K562 (cell line): ENCODE measurements around the gene ENTREP3. TPM values are rescaled to one million over a fixed set of nuclear protein-coding genes. Genes with fewer than 3 reads are reported as not detected.
"Not testable (repeated sequence)": the region's sequence is repeated elsewhere in the genome, so short reads cannot be mapped to it uniquely, and the experiment has no call there.

Experiments
- ATAC-seq: fragments of 200-7000 bp; cut with Tn5 transposase; 3 replicates; pipeline ENCODE4 v1.9.1; 2020; ENCODE audit warnings: moderate library complexity
- BruUV-seq: library from RNA; stranded (reverse); fragments of 400-500 nt; replicated peaks from 2 replicates; lab custom pipeline; 2021; lab: Mats Ljungman, UMichigan
- CTCF ChIA-PET: fragments of 300-600 bp; formaldehyde crosslinking; extraction: SDS; loops from one replicate; lab custom pipeline; 2021; ENCODE audit warnings: low intra/inter-chr PET ratio; lab: Yijun Ruan, JAX
- POLR2A ChIA-PET: fragments of 300-600, 350-650 bp; sonication (Branson Sonifier 250); formaldehyde crosslinking; extraction: SDS; loops from one replicate; lab custom pipeline; 2021; ENCODE audit warnings: antibody characterized with exemption, inconsistent platforms; lab: Yijun Ruan, JAX
- DNase-seq, 4 experiments: peaks; one replicate each; pipeline versions ENCODE4 v3.0.0 to v3.0.0-alpha.2; 2011 to 2018; ENCODE audit warnings: low spot score in 3 of 4, mixed read lengths in 3 of 4; ENCODE audit errors: extremely low read depth in 1 of 4
- FAIRE-seq: peaks from 2 replicates; lab custom pipeline; 2011; peaks lifted over from hg19 to GRCh38; lab: Jason Lieb, UNC
- H2AFZ ChIP-seq: 2 replicates; pipeline ENCODE4 v1.6.0; 2011; ENCODE audit warnings: low read depth, low read length, control low read depth, inconsistent platforms
- H3K27ac ChIP-seq: fragments of 200-600 bp; 3 replicates; pipeline ENCODE4 v1.8.0; 2011; ENCODE audit warnings: low read depth, mild to moderate bottlenecking, control low read depth, inconsistent platforms, low read length, moderate library complexity, mixed read lengths; ENCODE audit errors: extremely low read depth
- H3K27me3 ChIP-seq, 2 experiments: fragments of 300-600 bp in 1 of 2; 2 replicates in 1 of 2; 3 replicates in 1 of 2; pipeline versions ENCODE4 v1.6.0 to v1.8.0; 2011; ENCODE audit warnings: inconsistent platforms in 2 of 2, low read length in 2 of 2, mild to moderate bottlenecking in 1 of 2, mixed read lengths in 1 of 2, moderate library complexity in 1 of 2; ENCODE audit not compliant: control insufficient read depth in 2 of 2, insufficient read depth in 2 of 2
- H3K36me3 ChIP-seq: fragments of 300-600 bp; 3 replicates; pipeline ENCODE4 v1.8.0; 2011; ENCODE audit warnings: mild to moderate bottlenecking, low read length, inconsistent platforms; ENCODE audit not compliant: control insufficient read depth, insufficient read depth
- H3K4me1 ChIP-seq, 2 experiments: fragments of 200-600 bp in 1 of 2; replicated peaks in 1 of 2; 2 replicates in 1 of 2; 3 replicates in 1 of 2; pipeline versions ENCODE4 v1.5.1 to v1.8.0; 2011; ENCODE audit warnings: inconsistent platforms in 2 of 2, low read length in 2 of 2, mild to moderate bottlenecking in 1 of 2, mixed read lengths in 1 of 2, moderate library complexity in 1 of 2; ENCODE audit not compliant: control insufficient read depth in 2 of 2, insufficient read depth in 2 of 2
- H3K4me2 ChIP-seq: 2 replicates; pipeline ENCODE4 v1.6.1; 2011; ENCODE audit warnings: low read length, control low read depth, inconsistent platforms, mixed read lengths; ENCODE audit not compliant: insufficient read depth
- H3K4me3 ChIP-seq: fragments of 200-600 bp; sonication (generic), shearing (Covaris generic); 2 replicates; pipeline ENCODE4 v1.5.1; 2016; ENCODE audit warnings: control low read depth, inconsistent platforms
- H3K79me2 ChIP-seq: fragments of 200-600 bp; 3 replicates; pipeline ENCODE4 v1.8.0; 2011; ENCODE audit warnings: low read length, inconsistent platforms; ENCODE audit not compliant: control insufficient read depth, insufficient read depth
- H3K9ac ChIP-seq, 2 experiments: 2 replicates each; pipeline versions ENCODE4 v1.6.0 to v1.6.1; 2011; ENCODE audit warnings: low read depth in 2 of 2, low read length in 2 of 2, control low read depth in 1 of 2, inconsistent platforms in 1 of 2, mild to moderate bottlenecking in 1 of 2, mixed read lengths in 1 of 2; ENCODE audit not compliant: insufficient read depth in 1 of 2
- H3K9me1 ChIP-seq: one replicate; pipeline ENCODE4 v1.6.0; 2011; ENCODE audit warnings: inconsistent platforms, mild to moderate bottlenecking, low read length, moderate library complexity; ENCODE audit not compliant: control insufficient read depth, insufficient read depth
- H3K9me3 ChIP-seq: replicated peaks from 2 replicates; pipeline ENCODE4 v1.5.1; 2011; ENCODE audit warnings: low read depth, low read length, inconsistent platforms; ENCODE audit not compliant: control insufficient read depth, insufficient read depth
- H4K20me1 ChIP-seq: replicated peaks from 2 replicates; pipeline ENCODE4 v1.6.1; 2011; ENCODE audit warnings: low read length, inconsistent platforms, mixed read lengths; ENCODE audit not compliant: control insufficient read depth, insufficient read depth
- WGBS: fragments of 100-300 bp; shearing (Covaris generic); methylation state at CpG from one replicate; pipeline ENCODE4 v1.1.6; 2016; ENCODE audit warnings: low coverage, mixed read lengths; ENCODE audit not compliant: insufficient coverage; ENCODE audit errors: missing lambda C conversion rate; 5-methylcytosine and 5-hydroxymethylcytosine counted together
- in situ Hi-C: fragments of 300-500 bp; cut with MboI; formaldehyde crosslinking; loops from 4 replicates; pipeline ENCODE4 v1.15.0; 2018; ENCODE audit warnings: inconsistent platforms, mixed read lengths
- intact Hi-C: fragments of 100-400 bp; cut with micrococcal nuclease; formaldehyde crosslinking; loops from 2 replicates; pipeline ENCODE4 v1.14.2; 2022
- polyA plus RNA-seq, 8 experiments: library from polyadenylated mRNA; depleted of rRNA in 4 of 8; stranded (reverse) in 5 of 8; unstranded in 3 of 8; fragments of >200 nt; fragmentation: Nextera tagmentation in 2 of 8; fragmentation: Illumina TruSeq in 1 of 8; extraction: Ambion mirVana in 2 of 8; extraction: Trizol in 1 of 8; gene quantifications; 2 replicates each; pipeline versions ENCODE4 v1.2.1 to v1.2.3, GENCODE V29; 2011 to 2014; ENCODE audit warnings: inconsistent platforms in 1 of 8, missing spikeins in 1 of 8
- total RNA-seq, 7 experiments: library from RNA; depleted of rRNA in 6 of 7; stranded (reverse); fragments of >200 nt in 6 of 7; fragmentation: Illumina TruSeq in 2 of 7; extraction: Trizol in 2 of 7; gene quantifications; 2 replicates each; pipeline versions ENCODE4 v1.2.1 to v1.2.3, GENCODE V29; 2011 to 2021; ENCODE audit warnings: low replicate concordance in 1 of 7

ENTREP3 gene
- total and polyA plus RNA-seq, 9 of the 15 experiments (the other 6 are each of a cell fraction or from before 2014, with no cell fraction given), result 1.9 to 41.8 (median 5.9) TPM

GRCh38 chr1:155214702-155215101 is 40.6 kb downstream of the ENTREP3 start:
- FAIRE-seq, POLR2A ChIA-PET, H3K4me3 ChIP-seq, H3K27me3 ChIP-seq, in situ Hi-C loops, H2AFZ ChIP-seq, H3K9me1 ChIP-seq, intact Hi-C loops, CTCF ChIA-PET, H3K27ac ChIP-seq, H3K79me2 ChIP-seq, H3K9ac ChIP-seq, ATAC-seq, H3K9me3 ChIP-seq, H4K20me1 ChIP-seq, BruUV-seq, H3K4me2 ChIP-seq, DNase-seq: not testable (repeated sequence)
- H3K36me3 ChIP-seq, result peaks cover 19% of the 10 kb centered on the region; the same call in 2 of the 3 replicates
- WGBS, result 68% methylated on average over 6 of the region's 10 CpGs
- peaks cover 3 to 10% of the 10 kb centered on the region in 2 experiments; a peak in 3 of 5 replicates for H3K4me1 ChIP-seq

GRCh38 chr1:155212051-155212440 is 43.2 kb downstream of the ENTREP3 start:
- H2AFZ ChIP-seq, POLR2A ChIA-PET, H3K4me3 ChIP-seq, H3K9me1 ChIP-seq, in situ Hi-C loops, H4K20me1 ChIP-seq, H3K9ac ChIP-seq, BruUV-seq, FAIRE-seq, CTCF ChIA-PET, H3K27me3 ChIP-seq, intact Hi-C loops, H3K4me2 ChIP-seq, H3K9me3 ChIP-seq, ATAC-seq, DNase-seq, H3K27ac ChIP-seq: not testable (repeated sequence)
- WGBS, result 78% methylated on average over 5 of the region's 7 CpGs
- Histone ChIP-seq H3K36me3 (peaks cover 22% of the 10 kb centered on the region; the same call in 2 of the 3 replicates), H3K4me1 (peaks cover 16 to 24% of the 10 kb centered on the region in 2 experiments), H3K79me2 (peaks cover 18% of the 10 kb centered on the region)

- H4K20me1 ChIP-seq, H3K9me1 ChIP-seq, FAIRE-seq, H3K4me3 ChIP-seq, POLR2A ChIA-PET, H3K27ac ChIP-seq, in situ Hi-C loops, H3K27me3 ChIP-seq, DNase-seq, H3K9me3 ChIP-seq, H3K9ac ChIP-seq, H2AFZ ChIP-seq, BruUV-seq, ATAC-seq, intact Hi-C loops, CTCF ChIA-PET, H3K4me2 ChIP-seq: not testable (repeated sequence)
- H3K4me1 ChIP-seq, result peaks cover 19 to 28% of the 10 kb centered on the region in 2 experiments
- H3K79me2 ChIP-seq, result peaks cover 18% of the 10 kb centered on the region
- peaks cover 22% of the 10 kb centered on the region; the same call in 2 of the 3 replicates for H3K36me3 ChIP-seq
- WGBS, result 85% methylated on average over 9 of the region's 13 CpGs
These were observed 43.8 kb downstream of the ENTREP3 start for GRCh38 chr1:155211381-155212050.
